Measurements from ENCODE around the gene KHDC4.
A peak's percentile ranks its signal among the peaks of the same experiment; 100 is the strongest.

Gene KHDC4

DNA sequence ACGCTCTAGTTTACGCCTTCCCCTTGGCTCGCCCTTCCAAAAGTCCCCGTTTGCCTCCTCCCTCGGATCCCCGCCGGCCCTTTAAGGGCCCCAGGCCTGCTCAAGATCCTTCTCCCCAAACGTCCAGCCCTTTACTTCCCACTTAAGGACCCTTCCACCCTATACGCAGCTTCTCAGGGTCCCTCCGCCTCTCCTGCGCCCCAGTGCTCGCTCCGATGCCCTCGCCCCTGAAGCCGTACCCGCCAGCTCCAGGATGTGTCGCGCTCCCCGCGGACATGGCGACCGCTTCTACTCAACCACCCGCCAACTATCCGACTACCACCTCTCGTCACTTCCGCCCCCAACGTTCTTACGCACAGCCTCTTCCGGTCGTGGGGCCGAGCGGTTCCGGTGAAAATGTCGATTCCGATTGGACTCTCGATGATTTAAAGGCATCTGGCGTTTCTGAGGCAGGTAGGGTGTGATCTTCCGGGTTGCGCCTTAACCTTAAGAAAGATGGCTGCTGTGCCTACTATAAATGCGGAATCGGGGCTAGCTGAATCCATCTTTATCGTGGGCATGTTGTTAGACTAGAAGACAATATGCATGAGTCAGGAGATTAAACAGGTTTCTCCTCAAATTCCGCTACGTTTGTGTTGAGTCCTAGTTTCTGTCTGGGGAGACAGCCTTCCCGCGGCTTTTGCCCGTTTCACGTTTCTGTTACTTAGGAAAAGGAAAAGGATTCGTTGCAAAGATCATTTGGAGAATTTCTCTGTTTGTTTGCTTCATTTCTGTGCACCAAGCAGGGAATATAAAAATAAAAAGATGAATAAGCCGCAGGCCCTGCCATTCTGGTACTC lies at the start of gene KHDC4:
Gene KHDC4 (minus strand): TSS at position 317 of the 839 bp plus-strand sequence. CDS start 40 bp downstream, at position 277.
- Histone ChIP-seq H3K9me3 (ENCODE audit: low read length) (no peaks in the 10 kb centered on the region), H3K9ac (ENCODE audit: low read length) (peak within 1 kb of the TSS; percentile 100), H3K4me1 (ENCODE audit: insufficient read depth, low read length) (peaks cover 41% of the 10 kb centered on the region), H3K27ac (ENCODE audit: low read depth, low read length) (peak within 1 kb of the TSS; percentile 89), H3K27me3 (ENCODE audit: control insufficient read depth in 1 of 2, insufficient read depth in 2 of 2, low read length in 2 of 2) (no peaks in the 10 kb centered on the region), H3K4me3 (ENCODE audit: low read depth in 1 of 2, low read length in 2 of 2) (peak within 1 kb of the TSS; percentile 75 to 99), H3K36me3 (ENCODE audit: insufficient read depth, low read length) (peaks cover 34% of the 10 kb centered on the region)

DNA sequence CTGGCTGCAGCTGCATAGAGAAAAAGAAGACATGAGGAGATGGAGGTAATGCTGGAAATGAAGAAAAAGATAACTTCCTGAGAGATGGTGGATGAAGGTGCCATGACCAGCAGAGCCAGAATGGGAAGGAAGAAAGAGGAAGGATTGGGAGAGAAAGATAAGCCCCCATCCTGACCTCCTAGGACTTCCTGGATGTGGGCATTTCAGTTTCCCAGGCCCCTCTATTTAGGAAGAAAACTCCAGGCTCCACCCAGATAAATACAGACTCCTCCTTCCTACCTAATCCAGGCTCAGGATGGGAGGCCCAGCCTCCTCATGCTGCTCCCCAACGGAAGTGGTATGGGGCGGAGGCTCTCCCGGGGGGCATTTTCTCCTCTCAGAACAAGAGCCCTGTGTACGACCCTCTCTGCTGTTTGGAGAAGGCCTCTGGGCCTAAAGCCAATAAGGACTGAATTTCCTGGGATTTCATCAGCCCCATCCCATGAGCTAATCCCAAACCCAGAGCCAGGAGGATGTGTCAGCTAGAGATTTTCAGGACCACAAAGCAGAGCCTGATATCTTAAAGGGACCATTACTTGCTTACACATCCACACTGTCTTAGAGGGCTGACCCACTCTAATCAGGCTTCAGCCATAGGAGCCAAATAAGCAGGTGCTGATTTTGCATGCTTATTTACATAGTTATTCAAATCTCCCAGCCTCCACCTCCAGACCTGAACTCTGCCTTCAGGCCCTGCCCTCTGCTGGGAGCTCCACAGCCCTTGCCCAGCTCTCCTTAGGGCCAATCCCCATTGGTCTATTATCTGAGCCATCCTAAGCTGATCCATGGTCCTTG lies 49.2 kb upstream of the KHDC4 start:
- Histone ChIP-seq H3K9me3 (ENCODE audit: low read length) (no peaks in the 10 kb centered on the region), H3K4me3 (ENCODE audit: low read depth in 1 of 2, low read length in 2 of 2) (peak overlapping the region in 1 of 2 donors; percentile 14), H3K27ac (ENCODE audit: low read depth, low read length) (peak overlapping the region; percentile 9), H3K36me3 (ENCODE audit: insufficient read depth, low read length) (no peaks in the 10 kb centered on the region), H3K4me1 (ENCODE audit: insufficient read depth, low read length) (peaks cover 53% of the 10 kb centered on the region), H3K27me3 (ENCODE audit: control insufficient read depth in 1 of 2, insufficient read depth in 2 of 2, low read length in 2 of 2) (no peaks in the 10 kb centered on the region), H3K9ac (ENCODE audit: low read length) (no peak overlapping the region)

DNA sequence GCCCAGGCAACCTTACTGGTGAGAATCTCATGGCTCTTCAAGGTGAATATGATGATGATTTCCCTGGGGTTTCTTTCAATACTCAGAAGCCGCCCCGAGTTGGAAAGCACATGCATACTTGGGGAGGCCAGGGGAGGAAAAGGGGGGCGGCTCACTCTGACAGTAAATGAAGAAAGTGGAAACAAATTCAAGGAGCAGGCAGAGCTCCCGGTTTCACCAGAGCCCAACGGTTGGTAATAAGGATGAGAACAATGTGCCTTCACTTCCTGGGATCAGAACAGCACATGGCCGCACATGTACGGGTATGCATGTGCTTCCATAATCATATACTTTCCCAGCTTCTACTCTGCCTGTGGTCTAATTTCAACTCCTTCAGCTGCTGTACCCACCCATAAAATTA lies 47.9 kb upstream of the KHDC4 start:
- Histone ChIP-seq H3K4me3 (ENCODE audit: low read depth in 1 of 2, low read length in 2 of 2) (no peak overlapping the region), H3K27me3 (ENCODE audit: control insufficient read depth in 1 of 2, insufficient read depth in 2 of 2, low read length in 2 of 2) (no peaks in the 10 kb centered on the region), H3K36me3 (ENCODE audit: insufficient read depth, low read length) (no peaks in the 10 kb centered on the region), H3K4me1 (ENCODE audit: insufficient read depth, low read length) (peaks cover 56% of the 10 kb centered on the region), H3K27ac (ENCODE audit: low read depth, low read length) (peak overlapping the region; percentile 22), H3K9ac (ENCODE audit: low read length) (no peak overlapping the region), H3K9me3 (ENCODE audit: low read length) (no peaks in the 10 kb centered on the region)

DNA sequence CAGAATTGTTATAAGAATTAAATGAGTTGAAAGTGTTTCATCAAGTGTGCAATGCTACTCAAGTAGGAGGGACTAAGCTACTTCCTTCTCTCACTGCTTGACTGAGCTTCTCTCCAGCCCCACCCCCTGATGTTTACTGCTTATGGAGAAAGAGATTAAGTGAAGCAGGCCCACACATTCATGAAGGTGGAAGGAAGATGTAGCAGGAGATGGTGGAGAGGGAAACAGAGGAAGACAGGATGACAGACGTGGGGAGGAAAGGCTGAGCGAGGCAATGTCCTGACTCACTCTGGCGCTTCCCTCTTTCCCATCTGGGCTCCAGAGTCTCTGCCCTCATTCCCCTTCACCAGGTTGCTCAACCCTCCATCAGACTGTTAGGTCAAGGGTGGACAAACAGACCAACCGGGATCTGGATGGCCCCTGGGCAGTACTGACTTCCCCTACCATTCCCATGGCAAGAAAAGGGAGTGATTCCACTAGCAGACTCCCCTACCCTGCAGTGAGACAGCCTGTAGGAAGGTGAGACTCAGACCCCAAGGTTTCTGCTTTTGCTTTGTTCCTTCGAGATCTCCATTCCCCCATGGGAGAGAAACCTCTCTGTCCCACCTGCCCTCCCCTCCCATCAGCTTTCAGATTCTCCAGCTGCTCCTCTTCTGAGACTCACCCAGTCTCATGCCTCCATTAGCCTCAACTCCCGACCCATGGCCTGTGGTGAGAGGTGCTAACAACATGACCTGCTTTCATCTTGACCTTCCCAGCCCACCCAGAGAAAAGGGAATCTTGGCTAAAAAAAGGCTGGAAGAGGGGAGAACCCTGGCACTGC lies 47.3 kb upstream of the KHDC4 start:
- Histone ChIP-seq H3K27ac (ENCODE audit: low read depth, low read length) (peak overlapping the region; percentile 22), H3K4me3 (ENCODE audit: low read depth in 1 of 2, low read length in 2 of 2) (peak overlapping the region in 1 of 2 donors; percentile 16), H3K36me3 (ENCODE audit: insufficient read depth, low read length) (no peaks in the 10 kb centered on the region), H3K4me1 (ENCODE audit: insufficient read depth, low read length) (peaks cover 62% of the 10 kb centered on the region), H3K9me3 (ENCODE audit: low read length) (no peaks in the 10 kb centered on the region), H3K9ac (ENCODE audit: low read length) (peak overlapping the region; percentile 25), H3K27me3 (ENCODE audit: control insufficient read depth in 1 of 2, insufficient read depth in 2 of 2, low read length in 2 of 2) (no peaks in the 10 kb centered on the region)

DNA sequence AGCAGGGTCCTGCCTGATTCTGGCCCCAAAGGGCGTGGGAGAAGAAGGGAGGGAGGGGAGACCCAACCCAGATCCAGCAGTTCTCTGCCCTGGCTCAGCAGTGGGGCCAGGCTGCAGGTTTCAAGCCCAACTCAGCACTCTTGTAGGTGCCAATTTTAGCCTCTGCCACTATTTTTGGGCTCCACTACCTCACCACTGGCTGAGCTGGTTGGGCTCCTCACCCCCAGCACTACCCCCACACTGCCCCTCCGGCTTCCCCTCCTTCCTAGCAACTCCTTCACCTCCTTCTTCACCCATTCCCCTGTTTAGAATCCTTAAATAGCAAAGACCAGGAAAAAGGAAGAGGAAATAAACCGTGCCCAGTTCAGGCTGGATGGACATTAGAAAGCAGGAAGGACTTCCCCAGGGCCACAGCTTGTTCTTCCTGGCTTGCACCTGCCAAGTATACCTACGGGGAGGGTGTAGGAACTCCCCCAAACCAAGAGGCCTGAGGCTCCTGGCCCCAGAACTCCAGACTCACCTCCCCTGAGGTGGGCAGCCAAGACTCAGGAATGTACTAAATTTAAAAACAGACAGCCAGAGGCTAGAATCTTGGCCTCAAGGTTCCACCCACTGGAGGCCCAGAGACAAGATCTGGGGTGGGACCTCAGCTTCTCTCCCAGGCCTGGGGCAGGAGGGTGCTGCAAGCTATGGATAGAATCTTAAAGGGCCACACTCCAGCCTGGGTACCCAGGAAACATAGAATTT lies 45.6 kb upstream of the KHDC4 start:
- H3K4me1 ChIP-seq (ENCODE audit: insufficient read depth, low read length), result peaks cover 79% of the 10 kb centered on the region
- no peaks in the 10 kb centered on the region for H3K36me3 ChIP-seq (ENCODE audit: insufficient read depth, low read length)
- H3K9me3 ChIP-seq (ENCODE audit: low read length), result no peaks in the 10 kb centered on the region
- H3K9ac ChIP-seq (ENCODE audit: low read length), result peak overlapping the region; percentile 93
- H3K27ac ChIP-seq (ENCODE audit: low read depth, low read length), result peak overlapping the region; percentile 96
- peak overlapping the region; percentile 84 to 98 for H3K4me3 ChIP-seq (ENCODE audit: low read depth in 1 of 2, low read length in 2 of 2)
- no peaks in the 10 kb centered on the region for H3K27me3 ChIP-seq (ENCODE audit: control insufficient read depth in 1 of 2, insufficient read depth in 2 of 2, low read length in 2 of 2)

DNA sequence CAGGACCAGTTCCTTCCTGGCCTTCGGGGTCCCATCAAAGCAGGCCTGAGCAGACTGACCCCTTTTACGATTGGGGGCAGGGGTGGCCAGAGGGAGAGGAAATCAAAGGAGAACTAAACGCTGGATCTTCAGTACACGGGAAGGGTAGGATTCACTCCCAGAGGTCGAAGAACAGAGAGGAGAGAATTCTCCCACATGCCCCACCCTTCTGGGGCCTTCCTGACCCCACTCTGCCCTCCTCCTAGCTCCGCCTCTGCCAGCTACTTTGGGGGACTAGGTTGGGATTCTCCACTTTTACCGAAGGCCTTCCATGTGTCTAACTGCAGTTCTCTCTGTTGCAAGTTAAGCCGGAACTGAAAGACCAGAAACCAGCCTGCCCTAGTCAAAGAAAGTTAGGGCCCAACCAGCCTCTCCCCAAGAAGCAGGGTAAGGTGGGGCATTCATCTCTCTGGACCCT lies 44.8 kb upstream of the KHDC4 start:
- H3K4me3 ChIP-seq (ENCODE audit: low read depth in 1 of 2, low read length in 2 of 2), result peak overlapping the region; percentile 84 to 98
- H3K4me1 ChIP-seq (ENCODE audit: insufficient read depth, low read length), result peaks cover 83% of the 10 kb centered on the region
- H3K27me3 ChIP-seq (ENCODE audit: control insufficient read depth in 1 of 2, insufficient read depth in 2 of 2, low read length in 2 of 2), result no peaks in the 10 kb centered on the region
- peak overlapping the region; percentile 93 for H3K9ac ChIP-seq (ENCODE audit: low read length)
- no peaks in the 10 kb centered on the region for H3K9me3 ChIP-seq (ENCODE audit: low read length)
- peak overlapping the region; percentile 96 for H3K27ac ChIP-seq (ENCODE audit: low read depth, low read length)
- no peaks in the 10 kb centered on the region for H3K36me3 ChIP-seq (ENCODE audit: insufficient read depth, low read length)

DNA sequence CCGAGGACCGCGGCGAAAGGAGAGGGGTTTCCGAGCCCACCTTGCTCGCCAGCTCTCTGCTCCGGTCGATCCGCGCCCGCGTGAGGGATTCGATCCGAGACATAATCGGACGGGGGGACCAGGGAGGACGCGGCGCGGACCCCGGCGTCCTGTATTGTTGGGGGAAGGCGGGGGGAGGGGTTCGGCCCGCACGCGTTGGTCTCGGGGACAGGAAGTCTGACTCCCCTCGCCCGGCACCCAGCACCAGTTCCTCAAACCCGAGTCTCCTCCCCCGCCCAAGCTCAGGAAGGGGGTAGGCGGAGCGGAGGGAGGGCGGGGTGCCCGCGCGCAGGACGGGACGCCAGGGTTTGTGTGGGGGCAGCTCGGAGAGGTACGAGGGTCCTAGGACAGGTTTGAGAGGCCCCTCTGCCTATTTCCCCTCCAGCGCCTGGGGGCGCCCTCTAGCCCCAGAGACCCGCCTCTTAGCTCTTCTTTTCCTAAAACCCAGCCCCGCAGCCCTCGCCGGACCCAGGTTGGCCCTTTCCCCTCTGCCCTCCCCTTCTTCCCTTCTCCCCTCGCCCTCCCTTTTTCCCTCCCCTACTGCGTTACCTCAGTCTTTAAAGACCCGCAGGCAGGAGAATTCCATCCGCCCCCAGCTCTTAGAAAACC lies 44.2 kb upstream of the KHDC4 start, which contains the start of gene ARHGEF2:
Gene ARHGEF2 (minus strand): TSS at position 223 of the 648 bp plus-strand sequence. CDS start 120 bp downstream, at position 103.
- Histone ChIP-seq H3K27ac (ENCODE audit: low read depth, low read length) (peak within 1 kb of the TSS; percentile 96), H3K9me3 (ENCODE audit: low read length) (no peaks in the 10 kb centered on the region), H3K9ac (ENCODE audit: low read length) (peak within 1 kb of the TSS; percentile 93), H3K4me3 (ENCODE audit: low read depth in 1 of 2, low read length in 2 of 2) (peak within 1 kb of the TSS; percentile 84 to 98), H3K36me3 (ENCODE audit: insufficient read depth, low read length) (no peaks in the 10 kb centered on the region), H3K4me1 (ENCODE audit: insufficient read depth, low read length) (peaks cover 82% of the 10 kb centered on the region), H3K27me3 (ENCODE audit: control insufficient read depth in 1 of 2, insufficient read depth in 2 of 2, low read length in 2 of 2) (no peaks in the 10 kb centered on the region)

DNA sequence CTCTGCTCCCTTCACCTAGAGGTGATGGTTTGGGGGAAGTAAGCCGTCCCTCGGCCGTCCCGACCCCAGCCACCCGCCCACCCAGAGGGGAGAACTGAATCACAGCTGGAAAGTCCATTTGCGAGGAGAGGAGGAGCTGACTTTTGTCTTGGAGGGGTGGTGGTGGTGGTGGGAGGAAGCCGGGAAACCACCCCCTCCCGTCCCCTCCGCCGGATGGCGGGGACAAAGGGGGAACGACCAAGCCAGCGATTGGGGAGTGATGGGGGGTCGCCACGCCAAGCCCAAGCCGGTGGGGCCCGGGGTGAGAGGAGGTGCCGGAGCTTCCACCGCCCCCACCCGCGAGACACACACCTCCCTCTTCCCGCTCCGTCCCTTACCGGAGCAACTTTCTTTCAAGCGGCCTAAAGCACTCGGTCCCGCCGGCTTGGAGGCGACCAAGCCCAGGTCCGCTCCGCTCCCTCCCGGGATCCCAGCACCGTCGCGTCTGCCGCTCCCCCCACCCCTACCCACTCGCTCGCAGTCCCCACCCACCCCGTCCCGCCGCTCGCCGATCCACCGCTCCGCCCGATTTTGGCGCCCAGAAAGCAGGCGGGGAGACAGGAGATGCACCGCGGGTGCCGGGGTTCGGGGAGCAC lies 43.6 kb upstream of the KHDC4 start:
- peak overlapping the region; percentile 93 for H3K9ac ChIP-seq (ENCODE audit: low read length)
- H3K4me3 ChIP-seq (ENCODE audit: low read depth in 1 of 2, low read length in 2 of 2), result peak overlapping the region; percentile 84 to 98
- peak overlapping the region; percentile 96 for H3K27ac ChIP-seq (ENCODE audit: low read depth, low read length)
- H3K9me3 ChIP-seq (ENCODE audit: low read length), result no peaks in the 10 kb centered on the region
- no peaks in the 10 kb centered on the region for H3K36me3 ChIP-seq (ENCODE audit: insufficient read depth, low read length)
- peaks cover 80% of the 10 kb centered on the region for H3K4me1 ChIP-seq (ENCODE audit: insufficient read depth, low read length)
- no peaks in the 10 kb centered on the region for H3K27me3 ChIP-seq (ENCODE audit: control insufficient read depth in 1 of 2, insufficient read depth in 2 of 2, low read length in 2 of 2)

DNA sequence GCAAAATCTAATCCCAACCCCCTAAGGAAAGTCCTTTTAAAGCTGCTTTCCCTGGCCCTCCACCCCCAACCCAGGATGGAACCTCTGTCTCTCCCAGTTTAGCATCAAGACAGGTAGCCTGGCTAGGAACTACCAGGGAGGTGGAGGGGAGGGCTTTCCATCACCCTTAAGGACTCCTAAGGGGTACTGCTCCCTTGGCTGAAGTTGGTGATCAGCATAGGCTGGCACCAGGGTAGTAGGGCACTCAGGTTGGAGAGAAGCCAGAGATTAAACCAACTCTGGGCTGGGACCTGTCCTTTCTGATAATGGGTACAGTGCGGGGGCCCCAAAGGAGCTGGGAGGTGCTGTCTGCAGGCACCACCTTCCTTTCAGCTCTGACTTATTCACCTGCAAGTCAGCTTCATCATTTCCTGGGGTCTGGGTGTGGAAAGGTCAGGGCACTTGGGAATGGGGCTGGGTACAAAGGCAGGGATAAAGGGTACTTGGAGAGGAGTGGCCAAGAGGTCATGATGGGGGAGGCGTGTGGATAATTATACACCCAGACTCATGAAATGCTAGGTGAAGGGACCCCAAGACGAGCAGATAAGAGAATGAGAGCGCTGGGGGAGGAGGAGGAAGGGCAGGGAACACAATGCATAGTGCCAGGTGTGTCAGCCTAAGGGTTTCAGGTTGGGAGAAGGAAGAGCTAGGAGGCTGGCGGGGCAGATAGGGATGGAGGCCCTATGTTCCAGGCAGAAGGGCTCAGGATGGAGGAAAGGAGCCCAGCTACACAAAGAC lies 42.9 kb upstream of the KHDC4 start:
- Histone ChIP-seq H3K9me3 (ENCODE audit: low read length) (no peaks in the 10 kb centered on the region), H3K27ac (ENCODE audit: low read depth, low read length) (peak overlapping the region; percentile 96), H3K4me3 (ENCODE audit: low read depth in 1 of 2, low read length in 2 of 2) (peak overlapping the region; percentile 84 to 98), H3K4me1 (ENCODE audit: insufficient read depth, low read length) (peaks cover 80% of the 10 kb centered on the region), H3K9ac (ENCODE audit: low read length) (peak overlapping the region; percentile 93), H3K27me3 (ENCODE audit: control insufficient read depth in 1 of 2, insufficient read depth in 2 of 2, low read length in 2 of 2) (no peaks in the 10 kb centered on the region), H3K36me3 (ENCODE audit: insufficient read depth, low read length) (no peaks in the 10 kb centered on the region)
